K562 (cell line): ENCODE data around the gene PITPNM1. TPM values are rescaled to one million over a fixed set of nuclear protein-coding genes. Genes with fewer than 3 reads are reported as not detected.

Experiments used
- ARNT ChIP-seq, 2 experiments: fragments of 450-650 bp; IDR thresholded peaks; 2 replicates each; pipeline ENCODE4 v1.6.1; 2016; ENCODE audit warnings: mild to moderate bottlenecking in 1 of 2
- DMBX1 ChIP-seq: fragments of 250-450 bp; sonication (Bioruptor Pico); IDR thresholded peaks from 2 replicates; pipeline ENCODE4 v1.8.0; 2022; ENCODE audit warnings: inconsistent platforms, mild to moderate bottlenecking, moderate library complexity, borderline replicate concordance
- EGR1 ChIP-seq: fragments of 450-650 bp; conservative IDR thresholded peaks from 2 replicates; pipeline ENCODE4 v1.6.1; 2017; ENCODE audit warnings: mild to moderate bottlenecking
- ELK3 ChIP-seq: fragments of 450-650 bp; formaldehyde crosslinking; IDR thresholded peaks from 2 replicates; pipeline ENCODE4 v1.4.0; 2020; ENCODE audit warnings: mild to moderate bottlenecking
- FOXK2 ChIP-seq, 2 experiments: fragments of 450-650 bp; IDR thresholded peaks in 1 of 2; conservative IDR thresholded peaks in 1 of 2; 2 replicates each; pipeline ENCODE4 v1.6.1; 2016; ENCODE audit warnings: low read depth in 2 of 2, mild to moderate bottlenecking in 1 of 2
- HIVEP1 ChIP-seq: fragments of 250-450 bp; sonication (Bioruptor Pico); IDR thresholded peaks from 2 replicates; pipeline ENCODE4 v1.4.0; 2020; ENCODE audit warnings: mild to moderate bottlenecking
- HMGN3 ChIP-seq: IDR thresholded peaks from 2 replicates; pipeline ENCODE4 v1.6.1; 2011; ENCODE audit warnings: borderline replicate concordance, low read depth, mild to moderate bottlenecking, mixed read lengths, low read length; ENCODE audit not compliant: insufficient read length; ENCODE audit errors: extremely low read depth
- HNRNPUL1 ChIP-seq: fragments of 200-400 bp; formaldehyde crosslinking; IDR thresholded peaks from 2 replicates; pipeline ENCODE4 v1.6.1; 2017; ENCODE audit warnings: low read length
- NFIC ChIP-seq: fragments of 450-650 bp; IDR thresholded peaks from 2 replicates; pipeline ENCODE4 v1.6.1; 2017; ENCODE audit warnings: mild to moderate bottlenecking, inconsistent platforms
- RCOR1 ChIP-seq, 2 experiments: IDR thresholded peaks; 2 replicates each; pipeline ENCODE4 v1.6.1; 2012; ENCODE audit warnings: low read depth in 2 of 2, low read length in 2 of 2, borderline replicate concordance in 1 of 2, improper control_type of control experiment in 1 of 2
- SMARCC2 ChIP-seq: fragments of 450-650 bp; IDR thresholded peaks from 2 replicates; pipeline ENCODE4 v1.6.1; 2017; ENCODE audit warnings: antibody characterized with exemption, moderate library complexity, mild to moderate bottlenecking, low read depth
- SOX6 ChIP-seq: fragments of 450-650 bp; IDR thresholded peaks from 2 replicates; pipeline ENCODE4 v1.6.1; 2014; ENCODE audit warnings: mild to moderate bottlenecking
- SRSF7 ChIP-seq: fragments of 200-400 bp; formaldehyde crosslinking; optimal IDR thresholded peaks from 2 replicates; pipeline ENCODE3; 2017; ENCODE audit warnings: mild to moderate bottlenecking, low read depth, low read length
- TRIM28 ChIP-seq: fragments of 450-650 bp; IDR thresholded peaks from 2 replicates; pipeline ENCODE4 v1.6.1; 2017
- ZEB2 ChIP-seq: fragments of 450-650 bp; IDR thresholded peaks from 2 replicates; pipeline ENCODE4 v1.6.1; 2016
- ZNF124 ChIP-seq: sonication (generic); formaldehyde crosslinking; IDR thresholded peaks from 2 replicates; pipeline ENCODE4 v1.8.1; 2022; ENCODE audit warnings: missing genetic modification reagents
- ZNF384 ChIP-seq: IDR thresholded peaks from 2 replicates; pipeline ENCODE4 v1.6.1; 2012; ENCODE audit warnings: low read depth, low read length, improper control_type of control experiment
- ZNF592 ChIP-seq: fragments of 450-650 bp; IDR thresholded peaks from 2 replicates; pipeline ENCODE4 v1.6.1; 2017; ENCODE audit warnings: antibody characterized with exemption, mild to moderate bottlenecking
- polyA plus RNA-seq, 8 experiments: library from polyadenylated mRNA; depleted of rRNA in 4 of 8; stranded (reverse) in 5 of 8; unstranded in 3 of 8; fragments of >200 nt; fragmentation: Nextera tagmentation in 2 of 8; fragmentation: Illumina TruSeq in 1 of 8; extraction: Ambion mirVana in 2 of 8; extraction: Trizol in 1 of 8; gene quantifications; 2 replicates each; pipeline versions ENCODE4 v1.2.1 to v1.2.3, GENCODE V29; 2011 to 2014; ENCODE audit warnings: inconsistent platforms in 1 of 8, missing spikeins in 1 of 8
- total RNA-seq, 7 experiments: library from RNA; depleted of rRNA in 6 of 7; stranded (reverse); fragments of >200 nt in 6 of 7; fragmentation: Illumina TruSeq in 2 of 7; extraction: Trizol in 2 of 7; gene quantifications; 2 replicates each; pipeline versions ENCODE4 v1.2.1 to v1.2.3, GENCODE V29; 2011 to 2021; ENCODE audit warnings: low replicate concordance in 1 of 7
- TF ChIP-seq, protein P1 (sequence below): fragments of 250-450 bp; sonication (Bioruptor Pico); IDR thresholded peaks from 2 replicates; pipeline ENCODE4 v1.5.1; 2021; ENCODE audit warnings: mild to moderate bottlenecking
- TF ChIP-seq, protein P2 (sequence below): fragments of 250-450 bp; sonication (Bioruptor Pico); IDR thresholded peaks from 2 replicates; pipeline ENCODE4 v1.5.0; 2021
- TF ChIP-seq, protein P3 (sequence below): sonication (generic); formaldehyde crosslinking; IDR thresholded peaks from 2 replicates; pipeline ENCODE4 v1.5.0; 2020; ENCODE audit warnings: missing genetic modification reagents

Gene PITPNM1
- total and polyA plus RNA-seq, 9 of the 15 experiments (the other 6 are each of a cell fraction or from before 2014, with no cell fraction given): 0.11 to 53.7 (median 16.0) TPM

DNA sequence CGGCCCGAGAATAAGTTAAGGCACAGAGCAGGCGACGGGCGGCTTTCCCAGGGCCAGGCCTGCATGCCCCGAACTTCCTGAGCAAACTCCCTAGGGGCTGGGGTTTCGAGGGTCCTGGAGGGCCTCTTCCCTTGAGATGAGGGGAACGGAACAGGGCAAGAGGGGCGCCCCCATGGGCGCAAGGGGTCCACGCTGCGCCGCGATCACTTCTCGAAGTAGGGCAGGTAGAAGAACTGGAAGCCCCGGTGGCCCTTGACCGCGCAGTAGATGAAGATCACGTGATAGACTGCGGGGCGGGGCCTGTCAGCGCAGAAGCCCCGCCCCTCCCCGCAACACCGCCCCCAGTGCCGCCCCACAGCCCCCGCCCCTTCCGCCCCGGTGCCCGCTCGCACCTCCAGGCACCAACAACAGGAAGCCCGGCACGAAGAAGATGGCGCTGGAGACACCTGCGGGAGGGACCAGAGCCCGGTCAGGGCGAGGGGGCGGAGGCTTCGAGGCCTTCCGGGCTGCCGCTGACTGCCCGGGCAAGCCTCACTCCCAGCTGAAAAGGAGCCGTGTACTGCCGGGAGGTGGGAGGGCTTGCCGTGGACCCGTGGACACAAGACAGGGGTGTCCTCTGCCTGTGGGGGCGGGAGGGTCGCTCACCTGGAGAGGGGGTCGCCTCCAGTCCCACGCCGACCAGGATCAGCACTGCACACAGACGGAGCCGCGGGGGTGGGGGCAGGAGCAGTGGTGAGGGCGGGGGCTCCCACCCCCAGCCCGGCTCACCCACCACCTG lies 40.6 kb downstream of the PITPNM1 start (continued):
- TF ChIP-seq, protein P1, sequence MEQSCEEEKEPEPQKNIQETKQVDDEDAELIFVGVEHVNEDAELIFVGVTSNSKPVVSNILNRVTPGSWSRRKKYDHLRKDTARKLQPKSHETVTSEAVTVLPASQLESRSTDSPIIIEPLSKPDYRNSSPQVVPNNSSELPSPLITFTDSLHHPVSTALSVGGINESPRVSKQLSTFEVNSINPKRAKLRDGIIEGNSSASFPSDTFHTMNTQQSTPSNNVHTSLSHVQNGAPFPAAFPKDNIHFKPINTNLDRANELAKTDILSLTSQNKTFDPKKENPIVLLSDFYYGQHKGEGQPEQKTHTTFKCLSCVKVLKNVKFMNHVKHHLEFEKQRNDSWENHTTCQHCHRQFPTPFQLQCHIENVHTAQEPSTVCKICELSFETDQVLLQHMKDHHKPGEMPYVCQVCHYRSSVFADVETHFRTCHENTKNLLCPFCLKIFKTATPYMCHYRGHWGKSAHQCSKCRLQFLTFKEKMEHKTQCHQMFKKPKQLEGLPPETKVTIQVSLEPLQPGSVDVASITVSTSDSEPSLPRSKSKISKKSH: no peak
- TF ChIP-seq, protein P2, sequence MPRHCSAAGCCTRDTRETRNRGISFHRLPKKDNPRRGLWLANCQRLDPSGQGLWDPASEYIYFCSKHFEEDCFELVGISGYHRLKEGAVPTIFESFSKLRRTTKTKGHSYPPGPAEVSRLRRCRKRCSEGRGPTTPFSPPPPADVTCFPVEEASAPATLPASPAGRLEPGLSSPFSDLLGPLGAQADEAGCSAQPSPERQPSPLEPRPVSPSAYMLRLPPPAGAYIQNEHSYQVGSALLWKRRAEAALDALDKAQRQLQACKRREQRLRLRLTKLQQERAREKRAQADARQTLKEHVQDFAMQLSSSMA (CRISPR knock-in tag): no peak
- TF ChIP-seq RCOR1 (IDR thresholded peaks at IDR 0.05; ENCODE audit: borderline replicate concordance in 1 of 2, low read depth in 2 of 2, low read length in 2 of 2) (no peak), FOXK2 (conservative IDR thresholded peaks at IDR 0.05 in 1 of 2, IDR thresholded peaks at IDR 0.05 in 1 of 2; ENCODE audit: low read depth in 2 of 2) (0 out of 4 replicates have a peak, but pooled peaks of 1 of the 2 experiments have one; percentile 32), HNRNPUL1 (no peak), ARNT (IDR thresholded peaks at IDR 0.05) (no peak), SMARCC2 (no peak), ZNF124 (CRISPR knock-in tag) (no peak), ZEB2 (0 out of 2 replicates have a peak, but pooled peaks have one; percentile 33), NFIC (no peak), HIVEP1 (CRISPR knock-in tag) (no peak), ZNF592 (peak; percentile 34; the same call in 1 of the 2 replicates), HMGN3 (peak; percentile 20), SOX6 (0 out of 2 replicates have a peak, but pooled peaks have one; percentile 19), DMBX1 (CRISPR knock-in tag) (no peak), EGR1 (peak; percentile 74), TRIM28 (no peak), ELK3 (CRISPR knock-in tag) (no peak), ZNF384 (no peak), SRSF7 (no peak)
- TF ChIP-seq, protein P3, sequence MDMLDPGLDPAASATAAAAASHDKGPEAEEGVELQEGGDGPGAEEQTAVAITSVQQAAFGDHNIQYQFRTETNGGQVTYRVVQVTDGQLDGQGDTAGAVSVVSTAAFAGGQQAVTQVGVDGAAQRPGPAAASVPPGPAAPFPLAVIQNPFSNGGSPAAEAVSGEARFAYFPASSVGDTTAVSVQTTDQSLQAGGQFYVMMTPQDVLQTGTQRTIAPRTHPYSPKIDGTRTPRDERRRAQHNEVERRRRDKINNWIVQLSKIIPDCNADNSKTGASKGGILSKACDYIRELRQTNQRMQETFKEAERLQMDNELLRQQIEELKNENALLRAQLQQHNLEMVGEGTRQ (CRISPR knock-in tag): peak; percentile 86
